HG03097 (cell line): ENCODE results near the gene INSIG1.

ENCODE experiments used
- ATAC-seq: cut with Tn5 transposase; IDR thresholded peaks from one replicate; pipeline ENCODE4 v1.9.1; 2021; ENCODE audit not compliant: unreplicated experiment, low FRiP score

Gene INSIG1

DNA sequence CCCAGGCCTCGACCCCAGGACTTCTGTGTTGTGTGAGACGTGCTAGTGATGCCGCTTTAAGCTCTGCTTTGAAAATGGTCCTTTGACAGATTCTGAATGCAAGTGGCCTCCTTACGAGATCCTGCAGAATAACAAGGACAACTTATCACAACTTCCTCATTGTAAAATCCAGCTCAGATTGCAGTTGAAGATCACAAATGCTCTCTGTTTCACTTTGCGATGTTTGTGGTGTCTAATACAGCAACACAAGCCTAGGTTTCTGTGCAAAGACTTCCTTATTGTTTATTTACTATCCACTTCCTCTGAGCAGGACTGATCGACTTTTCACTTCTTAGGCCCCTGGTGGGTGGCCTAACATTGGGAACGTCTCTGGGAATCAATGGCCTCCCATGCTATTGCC, 31.7 kb upstream of the INSIG1 start:
- ATAC-seq = no peak

- ATAC-seq = no peak
Measured at GRCh38 chr7:155266440-155266839, 31.2 kb upstream of the INSIG1 start.

DNA sequence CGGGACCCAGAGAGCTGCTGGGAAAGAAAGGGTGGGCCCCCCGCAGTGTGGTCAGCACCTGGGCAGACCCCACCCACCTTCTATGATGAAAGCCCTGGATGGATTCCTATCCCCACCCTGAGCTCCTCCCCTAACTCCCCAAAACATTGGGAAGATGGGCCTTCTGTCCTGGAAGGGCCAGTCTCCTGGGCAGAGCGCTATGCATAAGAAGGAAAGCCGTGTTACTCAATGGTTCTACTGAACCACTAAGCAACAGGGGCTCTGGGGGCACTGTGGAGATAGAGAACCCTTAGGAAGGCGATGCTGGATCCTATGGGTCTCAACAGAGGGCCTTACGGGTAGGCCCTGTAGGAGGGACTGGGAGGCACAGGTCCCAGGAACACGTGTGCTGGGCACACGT, 30.7 kb upstream of the INSIG1 start:
- ATAC-seq = no peak

DNA sequence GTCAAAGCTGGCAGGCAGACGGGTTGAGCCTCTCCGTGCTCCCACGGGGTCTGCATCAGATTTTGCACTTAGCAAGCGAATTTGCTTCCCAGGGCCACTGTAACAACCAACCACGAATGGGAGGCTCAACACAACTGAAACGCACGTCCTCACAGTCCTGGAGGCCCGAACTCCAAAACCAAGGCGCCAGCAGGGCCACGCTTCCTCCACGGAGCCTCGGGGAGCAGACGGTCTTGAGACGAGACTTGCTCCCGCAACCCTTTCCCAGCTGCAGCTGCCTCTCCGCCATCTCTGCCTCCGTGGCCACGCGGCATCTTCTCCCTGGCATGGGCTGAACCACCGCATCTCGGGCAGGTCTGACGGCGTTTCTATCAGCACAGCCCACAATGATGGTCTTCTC, 30.2 kb upstream of the INSIG1 start:
- no peak for ATAC-seq

DNA sequence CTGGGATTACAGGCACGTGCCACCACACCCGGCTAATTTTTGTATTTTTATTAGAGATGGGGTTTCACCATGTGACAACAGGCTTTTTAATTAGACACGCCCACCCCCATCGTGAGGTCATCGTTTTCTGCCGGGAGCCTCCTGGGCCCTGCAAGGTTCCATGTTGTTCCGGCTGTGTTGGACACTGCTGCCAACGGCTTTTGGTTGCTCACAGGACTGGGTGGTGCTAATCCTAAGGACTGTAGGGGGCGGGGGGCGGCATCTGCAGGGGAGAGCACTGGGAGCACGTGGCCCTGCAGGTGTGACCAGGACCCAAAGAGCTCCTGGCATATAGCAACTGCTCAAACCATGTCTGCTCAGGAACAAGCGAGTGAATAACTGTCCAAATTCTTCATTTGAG, 29.5 kb upstream of the INSIG1 start:
- no peak for ATAC-seq

DNA sequence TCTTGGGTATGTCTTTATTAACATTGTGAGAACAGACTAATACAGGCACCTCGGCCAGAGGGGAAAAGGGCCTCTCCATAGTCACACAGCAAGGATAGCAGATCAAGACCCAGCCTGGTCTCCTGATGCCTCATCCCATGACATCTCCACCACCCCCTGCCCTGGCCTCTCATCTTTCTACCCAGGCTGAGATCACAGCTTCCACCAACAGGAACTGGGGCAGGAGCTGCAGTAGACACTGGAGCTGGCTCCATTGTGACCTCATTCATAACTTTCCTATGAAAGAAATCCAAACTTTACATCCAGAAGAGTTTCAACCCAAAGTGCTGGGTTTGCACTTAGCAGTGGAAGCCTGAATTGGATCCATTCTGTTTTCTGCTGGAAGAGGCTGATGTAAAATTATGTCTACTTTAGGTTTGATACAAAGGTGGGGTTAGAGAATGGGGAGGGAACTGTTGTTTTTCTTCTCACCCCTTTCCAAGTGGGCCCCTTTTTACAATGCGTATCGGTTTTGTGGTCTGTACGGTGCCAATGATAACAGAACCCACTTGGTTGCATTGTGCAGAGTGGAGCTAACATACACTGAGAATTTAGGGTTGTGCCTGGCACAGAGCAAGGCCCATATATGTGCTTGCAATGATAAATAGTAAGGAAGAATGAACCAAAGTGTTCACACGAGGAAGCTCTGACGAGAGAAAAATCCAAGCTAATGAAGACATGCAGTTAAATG, 28.6 kb upstream of the INSIG1 start:
- no peak for ATAC-seq

DNA sequence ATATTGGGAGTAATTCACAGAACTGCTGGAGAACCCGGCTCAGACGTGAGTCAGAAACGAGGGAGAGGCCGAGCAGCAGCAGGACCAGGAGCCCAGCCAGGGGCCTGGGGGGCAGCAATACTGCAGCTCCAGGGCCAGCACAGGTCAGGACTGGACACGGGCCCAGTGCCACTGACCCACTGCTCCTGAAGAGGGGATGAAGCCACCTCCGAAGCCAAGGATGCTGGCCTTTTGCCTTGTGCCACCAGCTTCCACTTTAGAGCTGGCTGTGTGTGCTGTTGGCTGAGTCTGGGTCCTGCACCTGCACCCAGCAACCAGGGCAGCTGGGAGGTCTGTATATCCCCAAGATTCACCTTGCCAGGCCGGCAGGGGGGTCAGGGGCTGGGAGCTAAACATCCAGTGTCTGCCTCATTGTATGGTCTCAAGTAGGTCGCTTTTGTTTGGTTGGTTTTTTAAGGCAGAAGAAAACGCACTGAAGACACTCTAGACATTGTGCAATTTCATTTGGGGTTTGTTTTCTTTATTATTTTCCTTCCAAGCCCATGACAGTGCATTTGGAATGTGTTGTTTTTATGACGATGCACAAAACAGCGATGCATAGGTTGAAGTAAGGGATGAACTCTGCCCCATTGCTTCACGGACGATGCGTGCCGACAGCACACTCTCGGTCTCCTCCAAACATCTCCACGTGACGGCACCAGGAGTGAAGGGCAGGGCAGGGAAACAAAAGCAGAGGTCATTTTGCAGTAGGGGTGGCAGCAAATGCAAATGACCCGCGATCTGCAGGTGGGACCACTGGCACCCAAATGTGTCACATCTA, 27.7 kb upstream of the INSIG1 start:
- no peak for ATAC-seq

DNA sequence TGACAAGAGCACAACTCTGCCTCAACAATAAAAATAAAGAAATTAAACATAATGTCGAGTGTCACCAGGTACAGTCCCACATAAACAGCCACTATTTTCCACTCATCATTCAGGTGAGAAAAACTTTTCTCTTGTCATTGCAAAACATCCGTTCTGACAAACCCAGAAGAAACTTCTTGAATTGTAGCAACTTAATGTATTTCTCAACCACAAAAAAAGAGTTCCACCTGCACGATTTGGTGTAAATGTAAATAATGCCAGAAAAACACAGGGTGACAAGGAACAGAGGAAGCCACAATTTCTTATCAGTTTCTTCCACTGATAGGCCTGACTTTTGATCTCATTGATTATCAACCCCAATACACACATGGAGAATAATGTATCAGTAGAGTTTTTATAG, 26.8 kb upstream of the INSIG1 start:
- no peak for ATAC-seq

GRCh38 chr7:155274633-155275355, 22.9 kb upstream of the INSIG1 start:
- ATAC-seq = no peak

DNA sequence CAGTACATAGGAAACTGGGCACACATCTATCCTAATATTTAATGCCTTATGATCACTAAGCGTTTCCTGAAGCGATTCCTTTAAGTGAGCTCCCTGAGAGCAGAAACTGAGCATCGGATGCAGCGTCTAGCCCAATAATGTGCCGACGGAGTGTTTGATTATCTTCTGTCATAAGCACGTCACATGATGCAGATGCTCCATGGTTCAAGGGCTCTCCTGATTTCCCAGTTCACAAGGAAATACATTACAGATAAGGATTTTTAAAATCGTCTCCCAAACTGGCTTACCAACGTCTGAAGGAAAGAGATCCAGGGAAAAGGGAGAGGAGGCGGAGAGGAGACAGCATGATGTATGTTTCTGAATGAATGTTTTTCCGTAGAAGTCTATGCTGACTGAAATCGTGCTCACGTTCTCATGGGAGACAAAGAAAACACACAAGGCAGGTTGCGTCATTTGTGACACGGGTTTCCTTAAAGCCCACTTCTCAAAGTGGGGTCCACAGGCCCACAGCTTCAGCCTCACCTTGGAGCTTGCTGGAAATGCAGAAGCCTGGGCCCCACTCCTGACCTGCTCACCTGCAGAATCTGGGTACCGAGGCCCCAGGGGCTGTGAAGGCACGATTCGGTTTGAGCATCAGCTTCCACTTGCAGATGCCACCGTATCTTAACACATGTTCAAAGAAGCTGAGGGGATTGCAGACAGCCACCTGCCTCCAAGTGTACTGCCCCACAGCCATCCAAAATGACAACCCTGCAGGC, 21.5 kb upstream of the INSIG1 start:
- ATAC-seq = no peak

- no peak for ATAC-seq
Measured at GRCh38 chr7:155276800-155277375, 20.8 kb upstream of the INSIG1 start.

DNA sequence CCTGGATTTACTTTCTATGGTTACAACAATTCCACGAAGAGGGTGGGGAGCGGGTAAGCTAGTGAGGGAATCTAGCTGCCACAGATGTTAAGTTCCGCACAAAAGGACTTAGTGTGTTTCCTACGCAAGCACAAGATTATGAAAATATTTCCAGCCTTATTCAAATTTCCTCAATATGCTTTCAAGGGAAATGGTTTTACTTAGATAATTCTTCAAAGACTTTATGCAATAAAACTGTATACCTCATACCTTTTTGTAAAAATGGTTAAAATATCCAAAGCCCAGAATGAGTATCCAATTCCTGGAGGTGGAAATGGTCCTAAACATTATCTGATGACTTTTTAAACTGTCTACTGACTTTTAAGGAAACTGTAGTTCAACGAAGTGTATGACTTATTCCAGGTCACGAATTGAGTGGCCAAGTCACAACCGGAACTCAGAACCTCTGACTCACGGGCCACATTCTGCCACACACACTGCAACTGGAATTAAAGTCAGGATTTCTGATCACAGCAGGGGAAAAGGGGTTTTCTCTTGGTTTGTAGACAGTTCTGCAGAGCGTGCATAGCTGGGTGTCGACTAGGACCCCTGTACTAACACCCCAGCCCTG, 20.2 kb upstream of the INSIG1 start:
- ATAC-seq = no peak

GRCh38 chr7:155278921-155279320, 18.8 kb upstream of the INSIG1 start:
- ATAC-seq = no peak

- no peak for ATAC-seq
Measured at GRCh38 chr7:155279787-155280445, 17.8 kb upstream of the INSIG1 start.

DNA sequence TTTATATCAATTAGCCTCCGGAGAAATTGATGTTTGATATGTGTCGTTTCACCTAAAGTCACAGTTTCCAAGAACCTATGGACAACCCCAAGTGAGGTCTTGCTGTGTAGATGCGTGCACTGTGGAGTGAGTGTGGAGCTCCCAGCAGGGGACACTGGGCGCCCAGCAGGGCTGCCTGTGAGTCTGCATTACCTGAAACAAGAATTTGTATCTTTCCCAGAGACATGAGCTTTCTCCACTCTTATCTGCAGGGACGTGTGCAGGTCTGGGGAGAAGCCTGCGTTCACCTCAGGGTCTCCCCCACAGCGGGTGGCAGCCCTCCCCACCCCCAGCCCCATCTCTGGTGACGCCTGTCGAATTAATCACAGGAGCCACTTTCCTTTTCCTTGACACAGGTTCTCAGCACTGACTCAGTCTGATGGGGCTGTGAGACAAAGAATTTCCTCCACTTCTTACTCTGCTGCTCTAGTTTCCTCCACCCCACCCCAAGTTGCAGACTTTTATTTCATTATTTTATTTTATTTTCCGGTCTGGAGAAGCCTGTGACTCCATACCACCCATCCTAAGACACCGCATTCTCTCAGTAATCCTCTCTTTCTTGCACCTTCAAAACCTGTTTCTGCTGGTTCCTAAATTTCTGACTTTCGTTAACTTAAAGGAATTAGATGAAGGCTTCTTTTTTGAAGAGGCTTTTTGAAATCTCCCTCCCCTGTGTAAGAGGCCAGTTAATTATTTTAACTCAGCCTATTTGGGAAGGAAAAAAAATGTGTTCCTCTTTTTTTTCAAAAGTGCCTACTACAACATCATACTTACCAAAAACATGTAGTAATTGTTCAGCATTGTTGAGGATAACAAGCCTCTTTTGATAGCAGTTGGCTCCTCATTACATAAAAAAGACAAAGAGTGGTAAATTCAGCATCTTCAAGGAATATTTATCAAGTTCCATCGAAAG, 17.0 kb upstream of the INSIG1 start:
- no peak for ATAC-seq

DNA sequence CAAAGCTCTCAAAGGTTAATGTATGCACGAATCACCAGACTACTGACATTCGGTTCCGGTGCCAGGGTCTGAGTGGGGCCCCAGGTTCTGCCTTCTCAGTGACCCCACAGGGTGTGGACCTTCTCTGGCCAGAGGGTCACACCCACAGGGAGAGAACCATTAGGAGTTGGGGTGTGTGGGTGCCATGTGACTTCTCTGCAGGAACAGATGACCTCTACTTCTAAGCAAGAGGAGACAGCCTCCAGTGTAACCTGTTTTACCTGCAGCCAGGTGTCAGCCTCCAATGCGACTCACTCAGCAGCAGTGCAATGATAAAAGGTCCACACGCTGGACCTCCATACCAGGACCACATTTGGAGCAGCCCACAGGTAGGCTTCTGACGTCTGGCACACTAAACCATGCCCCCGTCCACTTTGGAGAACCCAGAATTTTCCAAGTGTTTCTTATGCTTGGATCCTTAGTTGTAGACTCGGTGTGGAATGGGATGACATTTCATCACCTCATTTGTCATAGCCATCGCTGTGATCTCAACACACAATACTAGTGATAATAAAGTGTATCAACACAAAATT, 16.2 kb upstream of the INSIG1 start:
- no peak for ATAC-seq

DNA sequence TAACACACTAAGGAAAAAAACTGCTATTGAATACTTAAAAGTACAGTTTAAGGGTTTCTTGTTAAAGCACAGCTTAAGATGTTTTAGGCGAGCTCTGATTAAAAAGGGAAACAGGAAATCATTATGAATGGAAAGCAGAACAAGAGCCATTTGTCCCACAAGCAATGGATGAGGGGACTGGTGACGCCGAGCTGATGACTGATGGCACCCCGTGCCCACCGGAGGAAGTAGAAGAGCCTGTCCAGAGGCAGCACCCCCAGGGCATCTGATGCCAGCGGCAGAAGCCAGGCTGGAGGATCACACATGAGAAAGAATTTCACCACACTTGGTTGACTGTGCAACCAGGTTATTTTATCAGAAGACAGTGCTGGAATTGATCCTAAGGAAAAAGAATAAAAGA, 15.0 kb upstream of the INSIG1 start:
- ATAC-seq = no peak

DNA sequence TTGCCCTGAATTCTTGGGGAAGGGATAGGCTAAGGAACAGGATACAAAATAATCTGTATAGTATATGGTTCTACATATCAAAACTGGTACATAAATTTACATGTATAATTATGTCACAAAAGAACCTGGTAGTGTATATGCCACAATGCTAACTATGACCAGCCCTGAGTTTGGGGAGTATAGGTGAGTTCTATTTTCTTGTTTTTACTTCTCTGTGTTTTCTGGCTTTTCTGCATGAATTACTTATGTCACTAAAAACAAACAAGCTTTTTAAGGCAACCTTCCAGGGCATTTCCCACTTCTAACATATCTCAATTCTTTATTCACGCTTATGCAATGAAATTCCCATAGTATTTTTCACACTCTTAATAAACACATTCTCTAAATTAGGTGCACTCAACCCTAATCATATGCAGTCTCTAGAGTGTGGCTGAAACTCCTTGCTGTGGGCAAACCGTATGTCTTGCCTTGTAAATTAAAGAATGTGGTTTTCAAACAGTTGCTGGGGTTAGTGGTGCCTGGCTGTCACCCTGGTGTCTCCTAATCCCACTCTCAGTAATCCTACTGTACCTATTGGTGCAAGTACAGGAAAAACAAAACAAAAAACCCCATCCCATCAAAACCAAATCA, 14.0 kb upstream of the INSIG1 start:
- ATAC-seq = peak; percentile 73
